GM23338 (cell line): Measurements from ENCODE around the gene SBSN. TPM values are rescaled to one million over a fixed set of nuclear protein-coding genes. Genes with fewer than 3 reads are reported as not detected.

Source experiments
- ATAC-seq: fragments of 200-7000 bp; cut with Tn5 transposase; 3 replicates; pipeline ENCODE4 v1.9.1; 2020
- DNase-seq: peaks from one replicate; pipeline ENCODE4 v3.0.0-alpha.2; 2015; ENCODE audit warnings: low spot score
- H2AFZ ChIP-seq: fragments of 200-600 bp; sonication (generic); 2 replicates; pipeline ENCODE4 v1.8.0; 2016; ENCODE audit warnings: antibody characterized with exemption, mild to moderate bottlenecking, moderate library complexity
- H3F3A ChIP-seq: fragments of 200-600 bp; sonication (generic); replicated peaks from 2 replicates; pipeline ENCODE4 v1.8.0; 2017; ENCODE audit warnings: antibody characterized with exemption, mixed run types, low read depth
- H3K27ac ChIP-seq: fragments of 200-600 bp; sonication (generic); 2 replicates; pipeline ENCODE4 v1.6.1; 2016; ENCODE audit warnings: low read depth
- H3K27me3 ChIP-seq: fragments of 200-600 bp; sonication (generic); 2 replicates; pipeline ENCODE4 v1.8.0; 2016; ENCODE audit warnings: mild to moderate bottlenecking, mixed run types, moderate library complexity; ENCODE audit not compliant: insufficient read depth
- H3K36me3 ChIP-seq: fragments of 200-600 bp; sonication (generic); 2 replicates; pipeline ENCODE4 v1.8.0; 2016; ENCODE audit warnings: mild to moderate bottlenecking; ENCODE audit not compliant: insufficient read depth
- H3K4me1 ChIP-seq: fragments of 200-600 bp; sonication (generic); 2 replicates; pipeline ENCODE4 v1.8.0; 2016; ENCODE audit warnings: mild to moderate bottlenecking, moderate library complexity; ENCODE audit not compliant: insufficient read depth
- H3K4me2 ChIP-seq: fragments of 200-600 bp; sonication (generic); 2 replicates; pipeline ENCODE4 v1.7.1; 2017; ENCODE audit warnings: mixed run types
- H3K4me3 ChIP-seq: fragments of 200-600 bp; sonication (generic); 2 replicates; pipeline ENCODE4 v1.6.1; 2016; ENCODE audit warnings: mixed run types
- H3K79me2 ChIP-seq: fragments of 200-600 bp; sonication (generic); replicated peaks from 2 replicates; pipeline ENCODE4 v1.8.0; 2017; ENCODE audit warnings: mild to moderate bottlenecking; ENCODE audit not compliant: insufficient read depth
- H3K9me2 ChIP-seq: fragments of 200-600 bp; sonication (generic); 2 replicates; pipeline ENCODE4 v1.8.0; 2017; ENCODE audit not compliant: insufficient read depth
- H4K20me1 ChIP-seq: fragments of 200-600 bp; sonication (generic); replicated peaks from 2 replicates; pipeline ENCODE4 v1.8.0; 2017; ENCODE audit warnings: mild to moderate bottlenecking; ENCODE audit not compliant: insufficient read depth
- H3K27ac Mint-ChIP-seq: 2 replicates; pipeline ENCODE4 v1.8.0; 2020; ENCODE audit warnings: inconsistent platforms, mild to moderate bottlenecking, moderate library complexity, mixed read lengths
- H3K27me3 Mint-ChIP-seq: 3 replicates; pipeline ENCODE4 v1.8.0; 2022; ENCODE audit warnings: low read depth, mild to moderate bottlenecking, moderate library complexity, mixed read lengths, inconsistent platforms; ENCODE audit not compliant: insufficient read depth, poor library complexity
- H3K36me3 Mint-ChIP-seq: 3 replicates; pipeline ENCODE4 v1.8.0; 2021; ENCODE audit warnings: low read depth, mild to moderate bottlenecking, inconsistent platforms, moderate library complexity, mixed read lengths
- H3K4me1 Mint-ChIP-seq: 3 replicates; pipeline ENCODE4 v1.8.0; 2020; ENCODE audit warnings: mild to moderate bottlenecking, inconsistent platforms, mixed read lengths
- H3K4me3 Mint-ChIP-seq: 3 replicates; pipeline ENCODE4 v1.8.0; 2021; ENCODE audit warnings: moderate library complexity, mild to moderate bottlenecking, inconsistent platforms, mixed read lengths
- H3K9me3 Mint-ChIP-seq: 3 replicates; pipeline ENCODE4 v1.8.0; 2020; ENCODE audit warnings: moderate library complexity, mild to moderate bottlenecking, inconsistent platforms, mixed read lengths
- JUNB ChIP-seq: IDR thresholded peaks from one replicate; pipeline ENCODE4 v1.6.1; 2016; ENCODE audit warnings: antibody characterized with exemption; ENCODE audit not compliant: unreplicated experiment
- REST ChIP-seq: IDR thresholded peaks from one replicate; pipeline ENCODE4 v1.6.1; 2018; ENCODE audit warnings: antibody characterized with exemption; ENCODE audit not compliant: unreplicated experiment
- ZNF462 ChIP-seq: fragments of 250-450 bp; sonication (Bioruptor Pico); IDR thresholded peaks from 2 replicates; pipeline ENCODE4 v1.5.0; 2020; ENCODE audit warnings: mild to moderate bottlenecking, moderate library complexity
- polyA plus RNA-seq: library from polyadenylated mRNA; unstranded; fragments of >200 nt; fragmentation: Nextera tagmentation; extraction: Ambion mirVana; gene quantifications from 2 replicates; pipeline ENCODE4 v1.2.1, GENCODE V29; 2016
- total RNA-seq: library from RNA; depleted of rRNA; stranded (reverse); fragments of >200 nt; shearing (Covaris generic); gene quantifications from 2 replicates; pipeline ENCODE4 v1.2.3, GENCODE V29; 2014

The SBSN gene
- total and polyA plus RNA-seq, 2 experiments from 2014 or later: 0.39 TPM; not detected in 1

- no peak for ATAC-seq
- no peak overlapping the region for H2AFZ ChIP-seq
- DNase-seq: no peak
- H3K36me3 ChIP-seq: no peaks in the 10 kb centered on the region
- no peaks in the 10 kb centered on the region for H3K27me3 ChIP-seq
- H3K4me1 ChIP-seq: no peaks in the 10 kb centered on the region
- no peaks in the 10 kb centered on the region for H3F3A ChIP-seq
- H4K20me1 ChIP-seq: no peaks in the 10 kb centered on the region
- no peak overlapping the region for H3K27ac ChIP-seq
- H3K9me3 Mint-ChIP-seq: no peaks in the 10 kb centered on the region; the same call in 2 of the 3 replicates
- TF ChIP-seq REST: no peak
- no peak for TF ChIP-seq JUNB
- H3K9me2 ChIP-seq: no peaks in the 10 kb centered on the region
- no peak overlapping the region for H3K4me2 ChIP-seq
- H3K79me2 ChIP-seq: no peaks in the 10 kb centered on the region
- peaks cover 7% of the 10 kb centered on the region for H3K27me3 Mint-ChIP-seq
- H3K4me1 Mint-ChIP-seq: peaks cover 3% of the 10 kb centered on the region; the same call in 2 of the 3 replicates
- H3K27ac Mint-ChIP-seq: no peak overlapping the region
- no peak overlapping the region for H3K4me3 Mint-ChIP-seq
- no peak overlapping the region for H3K4me3 ChIP-seq
- H3K36me3 Mint-ChIP-seq: no peaks in the 10 kb centered on the region
Observed at GRCh38 chr19:35487656-35488182, 40.4 kb downstream of the SBSN start.

- H3K4me3 ChIP-seq: no peak overlapping the region
- no peaks in the 10 kb centered on the region for H3K27me3 ChIP-seq
- Mint-ChIP-seq H3K36me3 (no peaks in the 10 kb centered on the region), H3K4me3 (no peak overlapping the region), H3K27me3 (peaks cover 11% of the 10 kb centered on the region), H3K27ac (no peak overlapping the region), H3K4me1 (peaks cover 3% of the 10 kb centered on the region; the same call in 2 of the 3 replicates), H3K9me3 (no peaks in the 10 kb centered on the region; the same call in 2 of the 3 replicates)
- no peaks in the 10 kb centered on the region for H3K36me3 ChIP-seq
- no peaks in the 10 kb centered on the region for H3K4me1 ChIP-seq
- no peaks in the 10 kb centered on the region for H3F3A ChIP-seq
- H3K9me2 ChIP-seq: no peaks in the 10 kb centered on the region
- no peaks in the 10 kb centered on the region for H4K20me1 ChIP-seq
- no peak overlapping the region for H2AFZ ChIP-seq
- DNase-seq (no peak), ATAC-seq (no peak)
- H3K27ac ChIP-seq: no peak overlapping the region
- TF ChIP-seq ZNF462 (CRISPR knock-in tag) (no peak), JUNB (no peak)
- H3K4me2 ChIP-seq: no peak overlapping the region
- no peaks in the 10 kb centered on the region for H3K79me2 ChIP-seq
Observed at GRCh38 chr19:35486268-35486708, 41.8 kb downstream of the SBSN start.
